Liver (tissue), 3 donors: ENCODE results near the gene KCNQ1.

ENCODE experiments used
- ATF3 ChIP-seq: IDR thresholded peaks from 2 replicates; pipeline ENCODE4 v1.6.1; 2016; ENCODE audit warnings: antibody characterized with exemption
- CTCF ChIP-seq: fragments of 150-350 bp; IDR thresholded peaks from 2 replicates; pipeline ENCODE4 v1.5.1; 2017; ENCODE audit warnings: improper control_type of control experiment, low read depth, low read length; ENCODE audit not compliant: missing input control
- JUND ChIP-seq, 2 donors: IDR thresholded peaks; 2 replicates each; pipeline ENCODE4 v1.6.1; 2016; ENCODE audit warnings: antibody characterized with exemption in 2 of 2
- MAX ChIP-seq: IDR thresholded peaks from 2 replicates; pipeline ENCODE4 v1.6.1; 2016; ENCODE audit warnings: antibody characterized with exemption
- RAD21 ChIP-seq, 2 donors: IDR thresholded peaks; 2 replicates each; pipeline ENCODE4 v1.6.1; 2016; ENCODE audit warnings: antibody characterized with exemption in 2 of 2, mild to moderate bottlenecking in 2 of 2
- REST ChIP-seq: IDR thresholded peaks from 2 replicates; pipeline ENCODE4 v1.6.1; 2016; ENCODE audit warnings: antibody characterized with exemption, mild to moderate bottlenecking
- RXRA ChIP-seq, 2 donors: IDR thresholded peaks; 2 replicates each; pipeline ENCODE4 v1.6.1; 2017 to 2018; ENCODE audit warnings: antibody characterized with exemption in 2 of 2, mild to moderate bottlenecking in 1 of 2
- SP1 ChIP-seq: IDR thresholded peaks from 2 replicates; pipeline ENCODE4 v1.6.1; 2018; ENCODE audit warnings: antibody characterized with exemption, mild to moderate bottlenecking
- TAF1 ChIP-seq: conservative IDR thresholded peaks from 2 replicates; pipeline ENCODE4 v1.6.1; 2016; ENCODE audit warnings: antibody characterized with exemption, mild to moderate bottlenecking
- YY1 ChIP-seq: IDR thresholded peaks from 2 replicates; pipeline ENCODE4 v1.6.1; 2016; ENCODE audit warnings: antibody characterized with exemption, mild to moderate bottlenecking
- ZBTB33 ChIP-seq: IDR thresholded peaks from 2 replicates; pipeline ENCODE4 v1.6.1; 2016; ENCODE audit warnings: antibody characterized with exemption
- donor health status: healthy.
- donor health status: healthy.

GRCh38 chr11:2427721-2428321, 17.0 kb upstream of the KCNQ1 start:
- TF ChIP-seq MAX (no peak), JUND (IDR thresholded peaks at IDR 0.05) (no peak), CTCF (no peak), ATF3 (no peak), REST (no peak), ZBTB33 (no peak), SP1 (no peak), RAD21 (IDR thresholded peaks at IDR 0.05) (no peak), YY1 (no peak), TAF1 (no peak), RXRA (IDR thresholded peaks at IDR 0.05) (no peak)
